GM19025 (cell line): ENCODE measurements around the gene KLRC1.
"Not testable (repeated sequence)": the region's sequence is repeated elsewhere in the genome, so short reads cannot be mapped to it uniquely, and the experiment has no call there.

ENCODE experiments used
- ATAC-seq: cut with Tn5 transposase; IDR thresholded peaks from one replicate; pipeline ENCODE4 v1.9.1; 2021; ENCODE audit warnings: mild to moderate bottlenecking, low read depth, moderate library complexity; ENCODE audit not compliant: unreplicated experiment

Gene KLRC1

GRCh38 chr12:10453156-10453555 is at the start of gene KLRC1:
TSS of gene KLRC1 (minus strand) at chr12:10453377. CDS start at chr12:10451156, 2,221 bp downstream.
- ATAC-seq: no peak

GRCh38 chr12:10501030-10501429 is 47.9 kb upstream of the KLRC1 start:
- ATAC-seq: no peak

GRCh38 chr12:10498042-10498441 is 44.9 kb upstream of the KLRC1 start:
- ATAC-seq: no peak

- ATAC-seq: no peak
Measured at GRCh38 chr12:10497602-10498001, 44.4 kb upstream of the KLRC1 start.

- ATAC-seq: no peak
Measured at GRCh38 chr12:10491766-10492165, 38.6 kb upstream of the KLRC1 start.

GRCh38 chr12:10487328-10487727 is 34.2 kb upstream of the KLRC1 start:
- ATAC-seq: not testable (repeated sequence)

GRCh38 chr12:10481901-10482300 is 28.7 kb upstream of the KLRC1 start:
- ATAC-seq: not testable (repeated sequence)

- not testable (repeated sequence) for ATAC-seq
Measured at GRCh38 chr12:10472808-10473207, 19.6 kb upstream of the KLRC1 start.

GRCh38 chr12:10469701-10470100 is 16.5 kb upstream of the KLRC1 start:
- no peak for ATAC-seq

GRCh38 chr12:10466311-10466710 is 13.1 kb upstream of the KLRC1 start:
- ATAC-seq: no peak

GRCh38 chr12:10457760-10458159 is 4.6 kb upstream of the KLRC1 start:
- no peak for ATAC-seq

- ATAC-seq: no peak
Measured at GRCh38 chr12:10456856-10457255, 3.7 kb upstream of the KLRC1 start.

- ATAC-seq: no peak
Measured at GRCh38 chr12:10455766-10456165, 2.6 kb upstream of the KLRC1 start.

- no peak for ATAC-seq
Measured at GRCh38 chr12:10454531-10454930, 1.4 kb upstream of the KLRC1 start.

GRCh38 chr12:10448236-10448635 is 4.9 kb downstream of the KLRC1 start:
- no peak for ATAC-seq

- ATAC-seq: not testable (repeated sequence)
Measured at GRCh38 chr12:10446052-10446451, 7.1 kb downstream of the KLRC1 start.

GRCh38 chr12:10441144-10441543 is 12.0 kb downstream of the KLRC1 start:
- not testable (repeated sequence) for ATAC-seq

GRCh38 chr12:10439608-10440274 is 13.4 kb downstream of the KLRC1 start:
- ATAC-seq: not testable (repeated sequence)

- ATAC-seq: not testable (repeated sequence)
Measured at GRCh38 chr12:10437601-10438000, 15.6 kb downstream of the KLRC1 start.

- not testable (repeated sequence) for ATAC-seq
Measured at GRCh38 chr12:10435816-10436215, 17.4 kb downstream of the KLRC1 start, which contains the start of gene KLRC2. TSS of gene KLRC2 (minus strand) at chr12:10436010. CDS start at chr12:10435986, 24 bp downstream.

GRCh38 chr12:10430623-10431022 is 22.6 kb downstream of the KLRC1 start:
- ATAC-seq: not testable (repeated sequence)

GRCh38 chr12:10425938-10426337 is 27.2 kb downstream of the KLRC1 start:
- ATAC-seq: not testable (repeated sequence)
